ENCODE results near the gene CD68.

DNA sequence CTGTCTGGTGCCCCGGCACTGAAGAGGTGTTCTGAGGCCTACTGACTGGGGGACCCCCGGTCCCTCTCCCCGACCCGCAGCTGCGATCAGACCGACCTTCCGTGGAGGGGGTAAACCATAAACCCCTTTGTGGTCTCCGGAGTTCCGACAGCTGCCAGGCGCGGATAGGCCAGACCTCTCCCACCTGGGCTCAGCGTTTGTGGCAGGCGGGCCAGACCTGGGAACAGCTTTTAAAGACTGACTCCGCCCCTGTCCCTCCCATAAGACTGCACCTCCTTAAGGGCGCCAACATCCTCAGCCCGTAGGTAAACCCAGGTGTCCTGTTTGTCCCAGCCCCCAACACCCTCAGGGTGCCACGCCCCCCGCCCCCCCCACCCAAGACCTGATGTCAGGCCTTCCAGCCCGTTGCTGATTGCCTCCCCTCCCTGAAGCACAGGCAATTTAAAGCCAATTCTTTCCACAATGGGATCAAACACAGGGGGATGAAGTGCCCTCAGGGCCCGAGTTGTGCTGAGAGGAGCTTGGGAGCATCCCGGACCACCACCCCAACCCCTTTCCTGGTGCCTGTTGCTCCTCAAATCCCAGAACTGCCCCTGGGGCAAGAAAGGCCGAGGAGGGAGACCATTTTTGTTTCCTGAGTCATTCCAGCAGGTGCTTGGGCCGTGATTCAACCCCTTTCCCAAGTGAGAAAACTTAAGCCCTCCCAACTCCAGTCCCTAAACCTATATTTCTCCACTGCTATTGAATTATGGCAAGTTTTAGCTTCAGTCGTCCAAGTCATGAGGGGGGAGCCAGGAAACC lies 10.7 kb downstream of the CD68 start, which contains the start of gene SOX15:
- TF ChIP-seq, protein P1, sequence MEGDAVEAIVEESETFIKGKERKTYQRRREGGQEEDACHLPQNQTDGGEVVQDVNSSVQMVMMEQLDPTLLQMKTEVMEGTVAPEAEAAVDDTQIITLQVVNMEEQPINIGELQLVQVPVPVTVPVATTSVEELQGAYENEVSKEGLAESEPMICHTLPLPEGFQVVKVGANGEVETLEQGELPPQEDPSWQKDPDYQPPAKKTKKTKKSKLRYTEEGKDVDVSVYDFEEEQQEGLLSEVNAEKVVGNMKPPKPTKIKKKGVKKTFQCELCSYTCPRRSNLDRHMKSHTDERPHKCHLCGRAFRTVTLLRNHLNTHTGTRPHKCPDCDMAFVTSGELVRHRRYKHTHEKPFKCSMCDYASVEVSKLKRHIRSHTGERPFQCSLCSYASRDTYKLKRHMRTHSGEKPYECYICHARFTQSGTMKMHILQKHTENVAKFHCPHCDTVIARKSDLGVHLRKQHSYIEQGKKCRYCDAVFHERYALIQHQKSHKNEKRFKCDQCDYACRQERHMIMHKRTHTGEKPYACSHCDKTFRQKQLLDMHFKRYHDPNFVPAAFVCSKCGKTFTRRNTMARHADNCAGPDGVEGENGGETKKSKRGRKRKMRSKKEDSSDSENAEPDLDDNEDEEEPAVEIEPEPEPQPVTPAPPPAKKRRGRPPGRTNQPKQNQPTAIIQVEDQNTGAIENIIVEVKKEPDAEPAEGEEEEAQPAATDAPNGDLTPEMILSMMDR (IDR thresholded peaks at IDR 0.05; ENCODE audit: low read depth, low read length) = no peak
- no peak for TF ChIP-seq EZH2phosphoT487 (IDR thresholded peaks at IDR 0.05; ENCODE audit: low read depth)

Measured in OCI-LY3 (cell line).